Activated naive CD4-positive, alpha-beta T cell (primary cell): ENCODE measurements around the gene NDRG3.
A peak's percentile ranks its signal among the peaks of the same experiment; 100 is the strongest.

ENCODE experiments used
- DNase-seq, 4 experiments: peaks; one replicate each; lab custom pipeline; 2025; lab: John Stamatoyannopoulos, UW

Gene NDRG3

DNA sequence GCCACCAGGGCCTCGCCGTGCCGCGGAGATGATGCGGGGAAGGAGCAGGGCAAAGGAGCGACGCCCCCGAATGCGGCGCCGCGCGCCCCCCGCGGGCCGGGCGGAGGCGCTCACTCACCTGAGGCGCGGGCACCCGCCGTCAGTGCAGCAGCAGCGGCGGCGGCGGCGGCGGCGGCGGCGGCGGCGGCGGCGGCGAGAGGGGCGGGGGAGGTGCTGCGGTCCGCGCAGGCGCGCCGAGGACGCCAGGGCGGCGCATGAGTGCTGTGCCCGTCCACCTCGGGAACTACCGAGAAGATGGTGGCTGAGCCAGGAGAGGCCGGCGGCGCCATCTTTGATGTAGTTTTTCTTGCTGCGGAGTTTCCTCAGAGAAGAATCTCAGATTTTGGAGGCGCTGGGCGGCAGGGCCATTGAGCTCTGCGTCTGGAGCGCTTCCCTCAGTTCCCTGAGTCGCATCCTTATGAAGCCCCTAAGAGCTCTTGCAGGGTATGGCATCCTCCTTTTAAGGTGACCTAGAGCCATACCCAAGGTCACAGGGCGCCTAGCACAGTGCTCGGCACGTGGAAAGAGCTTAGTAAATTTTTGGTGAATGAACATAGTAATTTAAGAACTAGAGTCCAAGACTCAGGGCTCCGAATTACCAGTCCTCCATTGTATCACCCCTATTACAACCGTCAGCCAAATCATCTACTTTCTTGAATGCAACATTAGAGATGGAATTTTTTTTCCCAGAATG, at the start of gene NDRG3:
Gene NDRG3 (minus strand): TSS at position 164 of the 733 bp plus-strand sequence. CDS start 24,355 bp downstream, outside the sequence.
- DNase-seq, result peak; percentile 76 to 89 (median 81)

DNA sequence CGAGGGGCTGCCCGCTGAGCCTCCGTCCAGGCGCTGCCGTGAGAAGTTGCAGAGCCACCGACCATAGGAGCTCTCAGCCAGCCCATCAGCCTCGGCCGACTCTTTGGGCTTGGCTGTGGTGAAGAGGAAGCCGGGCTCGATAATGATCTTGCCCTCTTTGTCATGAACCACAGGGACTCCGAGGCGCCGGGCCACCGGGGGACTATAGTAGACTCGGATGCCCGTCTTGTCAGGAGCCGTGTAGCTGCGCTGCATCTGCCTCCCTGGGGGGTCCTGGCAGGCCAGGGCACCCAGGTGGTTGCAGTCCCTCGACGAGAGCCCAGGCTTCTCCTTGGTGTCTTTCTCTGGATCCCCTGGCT, 48.2 kb upstream of the NDRG3 start:
- no peak for DNase-seq

DNA sequence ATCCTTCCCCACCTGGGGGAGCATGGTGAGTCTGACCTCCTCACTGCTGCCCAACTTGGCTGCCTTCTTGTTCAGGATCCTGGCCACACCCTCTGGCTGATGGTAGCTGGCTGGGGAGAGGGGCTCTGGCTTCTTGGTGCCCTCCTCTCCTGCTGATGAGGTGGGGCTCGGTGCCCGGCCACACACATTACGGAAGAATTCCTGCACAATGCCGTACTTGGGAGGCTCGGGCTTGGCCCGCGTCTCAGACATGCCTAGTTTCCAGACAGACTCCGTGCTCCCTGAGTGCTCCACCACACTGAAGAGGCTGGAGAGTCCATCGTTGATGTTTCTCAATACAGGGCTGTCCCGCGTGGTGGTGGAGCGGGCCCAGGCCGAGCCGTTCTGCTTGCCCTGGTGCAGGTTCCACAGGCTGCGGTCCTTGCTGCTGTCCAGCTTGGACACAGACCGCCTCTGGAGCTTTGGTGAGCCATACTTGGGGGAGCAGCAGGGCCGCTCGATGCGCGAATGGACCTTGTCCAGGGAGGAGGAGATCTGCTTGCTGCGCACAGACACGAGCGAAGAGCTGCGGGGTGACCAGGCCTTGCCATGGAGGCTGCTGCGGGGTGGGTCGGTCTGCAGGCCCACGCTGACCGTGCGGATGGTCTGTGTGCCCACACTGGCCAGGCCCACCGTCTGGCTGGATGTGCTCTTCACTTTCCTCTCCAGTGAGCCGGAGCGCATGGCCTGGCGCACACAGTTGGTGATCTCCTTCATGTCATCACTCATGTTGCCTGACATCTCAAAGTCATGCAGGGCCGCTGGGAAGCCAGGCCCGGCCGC, 47.6 kb upstream of the NDRG3 start:
- DNase-seq, result no peak

DNA sequence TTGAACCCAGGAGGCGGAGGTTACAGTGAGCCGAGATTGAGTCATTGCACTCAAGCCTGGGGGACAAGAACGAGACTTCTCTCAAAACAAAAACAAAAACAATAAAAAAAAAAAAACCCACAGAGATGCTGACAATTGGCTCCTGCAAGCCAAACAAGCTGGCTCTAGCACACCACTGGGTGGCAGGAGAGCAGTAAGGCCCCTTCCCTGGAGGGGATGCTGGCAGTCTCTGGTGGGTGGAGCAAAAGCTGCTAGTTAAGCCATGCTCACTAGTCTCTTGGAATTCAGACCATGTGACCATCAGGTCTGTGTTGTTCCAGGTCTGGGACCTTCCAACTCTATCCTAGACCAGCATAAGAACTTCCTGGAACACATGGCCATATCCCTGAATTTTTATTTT, 46.5 kb upstream of the NDRG3 start:
- no peak for DNase-seq

DNA sequence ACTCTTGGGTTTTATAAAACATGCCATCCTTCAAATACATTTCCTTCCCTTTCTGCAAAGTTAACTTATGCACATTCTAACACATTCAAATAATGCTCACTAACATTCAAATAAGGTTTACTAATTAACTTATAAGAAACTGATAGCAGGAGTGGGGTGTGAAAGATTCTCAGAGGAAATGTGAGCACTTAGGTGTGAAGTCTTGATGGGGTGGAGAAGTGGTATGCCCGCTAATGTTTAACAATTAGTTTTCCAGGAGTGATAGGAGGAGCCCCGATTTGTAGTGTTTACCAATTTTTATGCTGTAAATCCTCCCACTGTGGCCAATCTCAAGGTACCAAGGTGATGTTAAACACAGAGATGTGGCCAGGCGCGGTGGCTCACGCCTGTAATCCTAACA, 46.0 kb upstream of the NDRG3 start:
- no peak for DNase-seq

DNA sequence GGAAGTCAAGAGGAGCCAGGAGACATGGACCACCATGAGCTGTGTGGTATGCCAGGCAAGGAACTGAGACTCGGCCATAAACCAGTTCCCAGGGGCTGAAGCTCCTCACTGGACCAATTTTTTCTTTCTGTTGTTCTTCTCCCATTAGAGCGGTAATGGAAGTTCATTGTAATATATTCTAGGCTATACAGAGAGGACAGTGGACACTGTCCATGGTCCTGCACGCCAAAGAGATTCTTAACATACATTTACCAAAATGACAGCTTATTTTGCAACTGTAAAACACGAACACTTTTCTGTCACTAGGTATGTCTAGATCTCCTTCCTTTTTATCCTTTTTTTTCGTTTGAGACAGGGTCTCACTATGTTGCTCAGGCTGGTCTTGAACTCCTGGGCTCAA, 40.8 kb upstream of the NDRG3 start:
- DNase-seq, result no peak

DNA sequence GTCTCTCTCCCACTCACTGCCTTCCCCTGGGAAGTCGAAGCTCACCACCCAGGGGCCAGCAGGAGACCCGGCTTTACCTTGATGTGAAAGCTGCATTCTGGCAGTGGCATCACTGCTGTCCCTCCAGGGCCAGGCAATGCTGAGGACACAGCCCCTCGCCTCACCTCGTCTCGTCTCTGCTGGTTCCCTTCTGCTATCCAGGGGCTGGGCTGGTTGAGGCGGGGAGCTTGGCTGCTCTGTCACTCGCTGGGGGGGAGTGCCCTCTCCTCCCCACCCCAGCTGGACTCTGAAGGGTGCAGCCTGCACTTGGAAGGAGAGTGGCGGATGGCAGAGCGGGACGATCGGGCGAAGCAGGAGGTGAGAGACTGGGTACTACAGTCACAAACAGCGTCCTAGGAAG, 40.4 kb upstream of the NDRG3 start:
- DNase-seq, result no peak

DNA sequence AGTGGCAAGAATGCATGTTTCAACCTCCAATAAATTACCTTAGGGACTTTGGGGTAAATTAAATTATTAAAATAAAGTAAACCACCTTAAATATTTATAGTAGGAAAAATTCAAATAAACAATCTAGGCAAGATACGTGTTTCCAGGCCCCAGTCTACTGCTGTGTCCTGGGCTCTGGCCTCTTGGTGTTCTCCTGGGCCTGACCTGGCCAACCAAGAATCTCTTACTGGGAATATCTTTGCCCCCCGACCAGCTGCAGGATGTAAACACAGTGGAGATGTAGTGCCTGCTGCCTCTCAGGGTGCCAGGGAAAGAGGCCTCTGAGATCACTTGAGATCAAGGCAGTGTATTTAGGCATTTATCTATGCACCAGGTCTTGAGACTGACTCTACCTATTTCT, 39.4 kb upstream of the NDRG3 start:
- no peak for DNase-seq

DNA sequence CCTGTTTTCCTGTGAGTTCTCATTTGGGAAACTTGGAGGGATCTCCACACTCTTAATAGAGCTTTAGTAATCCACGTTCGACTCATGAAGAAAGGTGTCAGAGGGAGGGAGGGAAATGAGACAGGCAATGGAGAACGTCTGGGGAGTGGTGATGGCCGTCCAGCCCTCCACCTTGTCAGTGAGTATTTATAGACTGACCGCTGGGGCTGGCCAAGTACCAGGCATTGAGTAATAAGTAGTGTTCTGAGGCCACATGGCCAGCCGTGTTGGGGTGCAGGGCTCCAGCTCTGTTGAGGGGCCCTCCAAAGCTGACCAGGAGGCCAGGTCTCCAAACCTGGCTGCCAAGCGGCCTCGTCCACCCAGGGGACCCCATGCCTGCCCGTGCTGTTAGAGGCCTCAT, 39.0 kb upstream of the NDRG3 start:
- DNase-seq, result no peak

DNA sequence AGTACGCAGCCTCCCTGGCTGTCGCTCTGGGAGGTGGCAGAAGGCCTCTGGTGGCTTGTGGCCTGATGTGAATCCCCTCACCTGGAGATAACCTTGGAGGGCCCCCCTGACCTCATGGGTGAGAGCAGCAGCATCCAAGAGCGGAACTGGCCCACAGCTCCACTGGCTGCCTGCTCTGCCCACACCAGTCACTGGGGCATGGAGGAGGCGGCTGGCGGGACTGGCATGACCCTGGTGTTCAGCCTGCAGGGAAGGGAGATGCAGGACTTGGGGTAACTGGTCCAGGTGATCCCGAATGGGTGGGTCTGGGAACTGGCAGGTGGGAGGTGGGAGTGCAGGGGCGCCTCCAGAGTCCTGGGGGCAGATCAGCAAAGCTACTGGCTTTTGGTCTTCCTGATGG, 38.2 kb upstream of the NDRG3 start:
- no peak for DNase-seq

DNA sequence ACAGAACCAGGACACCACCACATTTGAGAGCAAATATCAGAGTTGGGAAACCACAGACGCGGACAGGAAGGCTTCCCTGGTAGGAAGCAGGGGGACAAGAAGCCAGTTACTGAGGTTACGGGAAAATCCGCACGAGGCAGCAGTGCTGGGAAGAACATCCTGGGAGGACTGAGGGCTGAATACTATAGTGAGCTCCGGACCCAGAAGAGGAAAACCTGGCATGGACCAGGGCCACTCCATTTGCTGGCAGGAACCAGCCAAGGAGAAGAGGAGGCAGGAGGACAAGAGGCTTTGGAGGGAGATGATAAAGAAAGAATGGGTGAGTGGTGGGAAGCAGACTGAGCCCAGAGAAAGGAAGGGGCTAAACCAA, 33.8 kb upstream of the NDRG3 start:
- no peak for DNase-seq

DNA sequence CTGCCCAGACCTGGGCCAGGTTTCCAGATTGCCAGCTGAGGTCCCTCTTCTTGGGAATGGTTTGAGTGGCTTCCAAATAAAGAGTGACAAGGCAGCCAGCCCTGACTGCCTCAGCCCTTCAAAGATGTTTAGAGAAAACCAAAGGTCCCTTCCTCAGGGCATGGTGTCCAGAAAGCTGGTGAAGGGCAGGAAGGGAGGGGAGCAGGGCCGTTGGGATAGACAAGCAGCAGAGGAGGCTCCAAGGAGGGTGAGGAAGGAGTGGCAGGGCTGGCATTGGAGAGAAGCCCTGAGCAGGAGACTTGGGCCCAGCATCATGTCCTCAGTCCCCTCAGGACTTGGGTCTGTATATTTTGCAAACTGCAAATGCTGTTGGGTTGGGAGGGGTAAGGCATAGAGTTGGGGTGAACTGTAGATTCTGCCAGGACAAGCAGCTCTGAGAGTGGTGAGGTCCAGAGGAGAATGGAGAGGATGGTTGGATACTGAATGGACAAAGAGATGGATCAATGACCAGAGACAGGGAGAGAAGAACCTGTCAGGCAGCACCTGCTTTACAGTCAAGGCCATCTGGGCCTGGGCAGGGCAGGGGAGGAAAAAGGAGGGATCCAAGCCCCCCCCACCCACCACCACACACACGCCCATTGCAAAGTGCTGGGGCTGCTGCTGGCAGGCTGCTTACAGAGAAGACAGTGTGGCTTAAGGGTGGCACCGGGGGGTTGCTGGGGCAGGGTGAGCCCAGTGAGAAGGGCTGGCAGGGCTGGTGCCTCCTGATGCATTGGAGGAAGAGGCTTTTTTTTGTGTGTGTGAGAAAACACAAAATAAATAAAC, 33.2 kb upstream of the NDRG3 start:
- DNase-seq, result no peak

DNA sequence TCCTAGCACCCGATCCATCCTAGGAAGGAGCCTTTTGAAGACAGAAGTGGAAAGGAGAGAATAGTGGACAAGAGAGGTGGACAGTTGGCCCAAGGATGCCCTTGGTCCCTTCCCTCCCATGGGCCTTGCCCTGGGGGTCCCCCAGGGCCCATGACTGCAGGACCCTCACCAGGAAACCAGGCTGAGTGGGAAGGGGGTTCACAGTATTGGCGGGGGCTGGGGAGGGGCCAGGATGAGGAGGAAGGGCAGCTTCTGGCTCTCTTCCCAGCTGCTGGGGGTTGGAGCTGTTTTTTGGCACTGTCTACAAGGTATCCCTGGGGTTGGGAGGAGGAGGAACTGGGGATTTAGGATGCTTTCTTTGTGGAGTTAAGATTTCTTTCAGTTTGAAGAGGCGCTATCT, 31.7 kb upstream of the NDRG3 start:
- no peak for DNase-seq

DNA sequence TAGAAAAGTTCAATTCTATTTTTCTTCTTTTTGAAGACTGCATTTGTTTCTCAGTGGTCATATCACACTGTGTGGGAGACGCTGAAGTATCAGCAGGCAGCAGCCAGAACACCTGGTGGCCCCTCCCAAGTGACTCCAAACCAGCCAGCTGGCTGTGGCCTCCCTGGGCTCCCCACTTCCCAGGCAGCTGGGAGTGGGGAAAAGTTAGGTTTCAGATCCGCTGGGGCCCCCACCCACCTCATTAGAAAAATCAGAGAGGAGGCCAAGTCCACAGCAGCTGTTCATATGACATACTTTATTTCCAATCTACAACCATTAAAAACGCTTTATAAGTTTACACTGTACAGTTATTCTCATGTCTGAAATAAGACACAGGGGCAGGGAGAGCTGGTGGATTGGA, 31.3 kb upstream of the NDRG3 start:
- no peak for DNase-seq

DNA sequence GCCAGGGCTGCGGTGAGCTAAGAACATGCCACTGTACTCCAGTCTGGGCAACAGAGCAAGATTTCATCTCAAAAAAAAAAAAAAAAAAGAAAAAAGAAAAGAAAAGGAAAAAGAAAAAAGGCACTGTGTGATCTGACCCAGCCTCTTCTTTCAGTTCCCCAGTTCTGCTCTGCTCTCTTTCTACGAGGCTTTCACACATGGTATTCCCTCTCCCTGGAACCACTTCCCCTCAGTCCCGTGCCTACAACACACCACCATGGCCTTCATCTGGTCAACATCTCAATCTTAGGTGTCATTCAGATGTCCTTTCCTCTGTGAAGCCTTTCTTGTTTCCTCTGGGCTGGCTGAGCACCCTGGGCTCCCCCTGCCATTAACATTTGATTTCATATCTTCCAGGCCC, 29.9 kb upstream of the NDRG3 start:
- DNase-seq, result no peak

DNA sequence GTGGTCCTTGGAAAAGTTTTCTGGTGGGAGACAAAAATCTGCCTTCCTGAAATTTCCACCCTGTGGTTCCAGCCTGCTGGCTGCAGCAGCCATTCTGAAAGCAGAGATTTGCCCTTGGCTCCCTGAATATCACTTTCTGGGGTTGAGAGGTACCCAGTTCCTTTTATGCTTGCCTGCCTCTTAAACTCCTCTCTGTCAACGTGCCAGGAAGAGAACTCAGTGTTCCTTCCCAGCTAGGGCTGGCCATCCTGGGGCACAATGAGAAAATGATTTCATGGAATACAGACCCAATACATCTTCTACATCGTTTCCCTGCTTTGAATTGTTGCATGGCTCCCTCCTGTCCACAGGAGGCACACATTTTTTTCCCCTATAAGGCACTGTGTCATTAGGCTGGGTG, 29.3 kb upstream of the NDRG3 start:
- no peak for DNase-seq

DNA sequence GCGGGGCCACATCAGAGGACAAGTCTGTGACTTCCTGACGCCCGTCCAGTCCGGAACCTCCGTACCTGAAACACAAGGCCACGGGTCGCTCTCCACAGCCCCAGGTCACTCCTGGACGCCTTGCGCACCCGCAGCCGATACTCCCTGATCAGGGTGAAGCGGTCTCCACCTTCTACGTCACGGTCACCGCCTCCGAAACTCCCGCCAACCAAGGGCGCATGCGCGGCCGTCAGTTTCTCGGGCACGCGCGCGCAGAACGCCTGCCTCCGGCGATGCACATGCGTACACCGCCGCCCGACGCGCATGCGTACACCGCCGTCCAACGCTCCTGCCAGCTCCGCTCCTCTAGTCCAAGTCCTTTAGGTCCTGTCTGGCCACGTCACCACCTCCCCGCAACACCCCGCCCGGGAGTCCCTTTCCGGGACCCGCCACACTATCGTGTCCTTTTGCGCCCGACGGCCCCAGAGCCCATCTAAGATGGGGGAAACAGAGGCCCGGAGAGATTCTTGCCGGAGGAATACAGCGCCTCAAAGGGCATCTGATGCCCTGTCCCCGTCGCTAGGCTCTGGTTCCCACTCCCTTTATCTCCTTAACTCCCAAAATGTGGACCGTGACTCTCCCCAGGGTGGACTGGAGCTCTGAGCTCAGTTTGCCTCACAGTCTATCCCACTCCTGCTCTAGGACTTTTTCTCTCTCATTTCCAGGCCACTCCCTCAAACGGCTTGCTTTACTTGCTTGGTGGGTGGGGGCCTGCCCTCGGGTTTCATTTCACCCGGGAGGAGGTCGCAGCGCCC, 27.9 kb upstream of the NDRG3 start, which contains the start of gene DSN1:
Gene DSN1 (minus strand): TSS at position 167 of the 794 bp plus-strand sequence. CDS start 2,305 bp downstream, outside the sequence.
- DNase-seq, result peak; percentile 97 to 99 (median 98)

DNA sequence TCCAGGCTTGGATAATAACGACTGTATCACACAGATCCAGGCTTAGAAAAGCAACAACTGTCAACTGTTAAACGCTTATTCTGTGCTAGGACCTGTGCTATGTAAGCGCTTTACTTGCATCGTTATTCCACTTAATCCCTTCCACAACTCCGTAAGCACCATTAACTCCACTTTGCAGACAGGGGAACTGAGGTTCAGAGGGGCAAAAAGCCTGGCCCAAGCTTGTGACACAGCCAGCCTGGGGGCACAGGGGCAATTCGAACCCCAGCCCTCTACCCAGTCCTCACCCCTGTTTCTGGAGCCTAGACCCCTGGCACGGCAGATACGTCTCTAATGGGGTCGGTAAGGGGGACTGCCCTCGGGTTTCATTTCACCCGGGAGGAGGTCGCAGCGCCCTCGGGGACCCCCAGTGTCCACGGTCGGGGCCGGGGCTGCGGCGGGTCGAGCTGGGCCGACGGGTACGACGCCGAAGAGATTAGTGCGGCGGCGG, 27.3 kb upstream of the NDRG3 start:
- no peak for DNase-seq

DNA sequence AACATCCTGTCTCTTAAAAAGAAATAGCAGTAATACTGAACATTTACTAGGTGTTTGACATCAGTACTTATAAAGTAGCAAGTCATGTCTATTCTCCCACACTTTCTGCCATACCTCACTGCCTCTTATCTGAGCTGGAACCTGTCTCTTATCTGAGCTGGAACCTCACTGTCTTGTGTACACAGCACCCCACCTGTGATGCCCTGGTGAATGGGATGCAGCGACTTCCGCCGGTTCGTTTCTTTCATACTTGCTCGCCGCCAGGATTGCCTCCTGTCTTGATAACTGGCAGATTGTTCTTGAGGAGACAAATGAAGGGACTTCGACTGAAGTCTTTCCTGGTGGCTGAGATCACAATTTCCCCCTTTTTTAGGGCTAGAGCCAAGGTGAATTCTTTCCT, 24.8 kb upstream of the NDRG3 start:
- no peak for DNase-seq

DNA sequence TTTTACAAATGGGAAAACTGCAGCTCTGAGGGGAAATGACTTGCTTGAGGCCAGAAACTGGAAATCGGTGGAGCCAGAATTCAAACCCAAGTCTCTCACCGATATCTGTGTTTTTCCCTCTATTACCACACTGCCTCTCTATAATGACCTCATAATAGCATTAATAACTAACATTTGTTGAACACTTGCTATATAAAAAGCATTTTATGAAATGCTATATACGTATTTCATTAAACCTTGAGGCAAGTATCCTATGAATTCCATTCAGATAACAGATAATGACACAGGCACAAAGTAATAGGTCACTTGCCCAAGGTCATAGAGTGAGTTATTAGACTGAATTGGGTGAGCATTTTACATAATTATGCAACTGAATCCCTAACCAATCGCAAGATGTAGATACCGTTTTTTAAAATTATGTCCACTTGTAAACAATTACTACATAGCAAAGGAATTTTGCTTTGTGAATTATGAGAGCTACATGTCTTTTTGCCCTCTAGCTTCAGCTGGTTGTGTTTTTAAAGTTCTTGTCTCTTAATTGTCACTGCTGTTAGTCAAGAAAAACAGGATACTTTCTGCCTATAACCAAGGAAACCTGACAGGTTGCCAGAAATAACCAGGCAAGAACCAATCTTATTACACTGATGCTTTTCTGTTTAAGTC, 23.0 kb upstream of the NDRG3 start:
- DNase-seq, result no peak

DNA sequence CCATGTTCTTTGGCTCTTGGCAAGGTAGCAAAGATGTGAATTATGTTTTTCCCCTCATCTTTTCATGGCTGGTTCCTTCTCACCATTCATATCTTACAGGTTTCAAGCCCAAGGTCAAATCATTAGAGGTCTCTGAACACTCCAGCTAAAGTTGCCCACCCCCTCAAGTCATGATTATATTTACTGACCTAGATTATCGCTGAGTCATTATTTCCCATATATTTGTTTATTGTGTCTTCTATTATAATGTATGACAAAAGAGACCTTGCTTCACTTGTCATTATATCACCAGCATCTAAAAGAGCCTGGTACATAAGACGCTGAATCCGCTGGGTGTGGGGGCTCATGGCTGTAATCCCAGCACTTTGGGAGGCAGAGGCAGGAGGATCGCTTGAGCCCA, 15.2 kb upstream of the NDRG3 start:
- no peak for DNase-seq
